HFFc6 (cell line): ENCODE results near the gene DENND1B. TPM values are rescaled to one million over a fixed set of nuclear protein-coding genes. Genes with fewer than 3 reads are reported as not detected.

Source experiments
- DNase-seq: peaks from one replicate; pipeline ENCODE4 v3.0.0-alpha.2; 2018
- H3K27ac Mint-ChIP-seq: 2 replicates; pipeline ENCODE4 v1.8.0; 2020; ENCODE audit warnings: mild to moderate bottlenecking, mixed read lengths
- H3K27me3 Mint-ChIP-seq: 2 replicates; pipeline ENCODE4 v1.8.0; 2021; ENCODE audit warnings: mild to moderate bottlenecking, moderate library complexity, mixed read lengths; ENCODE audit not compliant: insufficient read depth
- H3K36me3 Mint-ChIP-seq: 2 replicates; pipeline ENCODE4 v1.8.0; 2021; ENCODE audit warnings: low read depth, mixed read lengths
- H3K4me1 Mint-ChIP-seq: 2 replicates; pipeline ENCODE4 v1.8.0; 2020; ENCODE audit warnings: low read depth, mixed read lengths
- H3K4me3 Mint-ChIP-seq: 2 replicates; pipeline ENCODE4 v1.8.0; 2020; ENCODE audit warnings: mild to moderate bottlenecking, moderate library complexity, mixed read lengths
- H3K9me3 Mint-ChIP-seq: 2 replicates; pipeline ENCODE4 v1.8.0; 2020; ENCODE audit warnings: mild to moderate bottlenecking, mixed read lengths
- CTCF ChIP-seq: fragments of 200-600 bp; sonication (generic); IDR thresholded peaks from 2 replicates; pipeline ENCODE4 v1.5.0; 2021; ENCODE audit warnings: antibody characterized with exemption, mild to moderate bottlenecking
- total RNA-seq, 6 experiments: library from RNA; stranded (reverse); fragmentation: NEBNext Ultra II Directional; extraction: Animal tissue kit (Norgen Biotek cat#: 25700); gene quantifications; 2 replicates in 1 of 6; 3 replicates in 5 of 6; pipeline ENCODE4 v1.2.3, GENCODE V29; 2021

DENND1B gene
- total RNA-seq, 6 experiments from 2014 or later = 6.4 to 9.0 (median 7.7) TPM

GRCh38 chr1:197472141-197472540 lies 303.1 kb downstream of the DENND1B start:
- TF ChIP-seq CTCF = no peak
- H3K4me1 Mint-ChIP-seq = peaks cover 12% of the 10 kb centered on the region
- peaks cover 3% of the 10 kb centered on the region for H3K27me3 Mint-ChIP-seq
- no peak overlapping the region for H3K4me3 Mint-ChIP-seq
- no peaks in the 10 kb centered on the region for H3K9me3 Mint-ChIP-seq
- no peaks in the 10 kb centered on the region for H3K36me3 Mint-ChIP-seq
- H3K27ac Mint-ChIP-seq = no peak overlapping the region
- DNase-seq = no peak

GRCh38 chr1:197471248-197471985 lies 303.9 kb downstream of the DENND1B start:
- H3K27me3 Mint-ChIP-seq = peaks cover 3% of the 10 kb centered on the region
- TF ChIP-seq CTCF = no peak
- H3K4me1 Mint-ChIP-seq = peaks cover 12% of the 10 kb centered on the region
- no peak for DNase-seq
- H3K4me3 Mint-ChIP-seq = no peak overlapping the region
- no peaks in the 10 kb centered on the region for H3K36me3 Mint-ChIP-seq
- H3K27ac Mint-ChIP-seq = no peak overlapping the region
- no peaks in the 10 kb centered on the region for H3K9me3 Mint-ChIP-seq

GRCh38 chr1:197470330-197470729 lies 304.9 kb downstream of the DENND1B start:
- Mint-ChIP-seq H3K27ac (no peak overlapping the region), H3K4me3 (no peak overlapping the region), H3K27me3 (peaks cover 3% of the 10 kb centered on the region), H3K9me3 (no peaks in the 10 kb centered on the region), H3K4me1 (peaks cover 12% of the 10 kb centered on the region), H3K36me3 (no peaks in the 10 kb centered on the region)
- no peak for DNase-seq
- no peak for TF ChIP-seq CTCF

GRCh38 chr1:197469620-197470210 lies 305.6 kb downstream of the DENND1B start:
- no peak for TF ChIP-seq CTCF
- Mint-ChIP-seq H3K4me1 (peaks cover 12% of the 10 kb centered on the region), H3K36me3 (no peaks in the 10 kb centered on the region), H3K4me3 (no peak overlapping the region), H3K9me3 (no peaks in the 10 kb centered on the region), H3K27ac (no peak overlapping the region), H3K27me3 (peaks cover 3% of the 10 kb centered on the region)
- DNase-seq = no peak

GRCh38 chr1:197468543-197469175 lies 306.6 kb downstream of the DENND1B start:
- H3K4me1 Mint-ChIP-seq = peaks cover 20% of the 10 kb centered on the region
- H3K9me3 Mint-ChIP-seq = no peaks in the 10 kb centered on the region
- no peak for DNase-seq
- no peak for TF ChIP-seq CTCF
- no peak overlapping the region for H3K27ac Mint-ChIP-seq
- peaks cover 3% of the 10 kb centered on the region for H3K27me3 Mint-ChIP-seq
- no peak overlapping the region for H3K4me3 Mint-ChIP-seq
- no peaks in the 10 kb centered on the region for H3K36me3 Mint-ChIP-seq
